Spleen (tissue), 11 donors: Measurements from ENCODE around the gene FTO. TPM values are rescaled to one million over a fixed set of nuclear protein-coding genes. Genes with fewer than 3 reads are reported as not detected.

Source experiments
- DNase-seq: peaks from one replicate; pipeline ENCODE4 v3.0.0-alpha.2; 2020
- H3K27ac ChIP-seq, 8 donors: fragments of 200-600 bp; sonication (generic) in 7 of 8; 1 replicate in 4 of 8; 2 replicates in 4 of 8; pipeline versions ENCODE4 v1.5.0 to v1.8.0; 2016 to 2021; ENCODE audit warnings: inconsistent platforms in 4 of 8, mild to moderate bottlenecking in 4 of 8, moderate library complexity in 1 of 8
- H3K27me3 ChIP-seq, 7 donors: fragments of 200-600 bp; sonication (generic) in 6 of 7; replicated peaks in 1 of 7; 1 replicate in 4 of 7; 2 replicates in 3 of 7; pipeline versions ENCODE4 v1.5.0 to v1.8.0; 2016 to 2021; ENCODE audit warnings: inconsistent platforms in 3 of 7, mild to moderate bottlenecking in 1 of 7
- H3K36me3 ChIP-seq, 6 donors: fragments of 200-600 bp; sonication (generic) in 5 of 6; 1 replicate in 4 of 6; 2 replicates in 2 of 6; pipeline versions ENCODE4 v1.5.0 to v1.8.0; 2016 to 2021; ENCODE audit warnings: inconsistent platforms in 2 of 6
- H3K4me1 ChIP-seq, 6 donors: fragments of 200-600 bp; sonication (generic) in 5 of 6; 1 replicate in 3 of 6; 2 replicates in 3 of 6; pipeline versions ENCODE4 v1.5.0 to v1.8.0; 2016 to 2021; ENCODE audit warnings: inconsistent platforms in 3 of 6
- H3K4me3 ChIP-seq, 8 donors: fragments of 200-600 bp; sonication (generic) in 7 of 8; 1 replicate in 4 of 8; 2 replicates in 4 of 8; pipeline versions ENCODE4 v1.5.0 to v1.8.0; 2016 to 2021; ENCODE audit warnings: inconsistent platforms in 4 of 8, mild to moderate bottlenecking in 4 of 8, moderate library complexity in 2 of 8
- H3K9me3 ChIP-seq, 8 donors: fragments of 200-600 bp; sonication (generic) in 7 of 8; 1 replicate in 4 of 8; 2 replicates in 4 of 8; pipeline versions ENCODE4 v1.5.0 to v1.8.0; 2016 to 2021; ENCODE audit warnings: inconsistent platforms in 4 of 8
- CTCF ChIP-seq, 11 experiments: fragments of 200-600 bp in 7 of 11; fragments of 450-650 bp in 4 of 11; sonication (generic) in 4 of 11; IDR thresholded peaks in 8 of 11; conservative IDR thresholded peaks in 3 of 11; 1 replicate in 7 of 11; 2 replicates in 4 of 11; pipeline versions ENCODE4 v1.4.0 to v1.8.0; 2016 to 2021; ENCODE audit warnings: antibody characterized with exemption in 11 of 11, inconsistent platforms in 4 of 11, mild to moderate bottlenecking in 1 of 11
- POLR2A ChIP-seq, 3 donors: fragments of 450-650 bp; IDR thresholded peaks; one replicate each; pipeline ENCODE4 v1.5.1; 2017; ENCODE audit warnings: antibody characterized with exemption in 3 of 3, mild to moderate bottlenecking in 1 of 3
- POLR2AphosphoS5 ChIP-seq, 3 donors: sonication (generic); formaldehyde crosslinking; IDR thresholded peaks; one replicate each; pipeline ENCODE4 v1.5.1; 2017; ENCODE audit warnings: antibody characterized with exemption in 3 of 3
- WGBS, 5 donors: extraction: QIAGEN DNeasy Blood & Tissue Kit in 3 of 5; methylation state at CpG; one replicate each; pipeline versions ENCODE4 v1.1.5 to v1.1.7; 2013 to 2018; 5-methylcytosine and 5-hydroxymethylcytosine counted together
- intact Hi-C: fragments of 100-400 bp; cut with DNase I; formaldehyde crosslinking; loops from one replicate; pipeline ENCODE4 v1.15.0; 2023; ENCODE audit warnings: low total_unique reads
- polyA plus RNA-seq, 3 donors: library from polyadenylated mRNA; stranded (reverse); fragments of 200-250 nt; gene quantifications; one replicate each; pipeline ENCODE4 v1.2.1, GENCODE V29; 2013
- total RNA-seq, 7 donors: library from RNA; depleted of rRNA in 3 of 7; stranded (reverse); fragments of >200 nt in 3 of 7; fragmentation: NEBNext Ultra II Directional in 4 of 7; extraction: Animal tissue kit (Norgen Biotek cat#: 25700) in 4 of 7; gene quantifications; one replicate each; pipeline versions ENCODE4 v1.1.0 to v1.2.1, GENCODE V29; 2016 to 2021
- donor health status: healthy with polysubstance abuse.
- donor health status: DM: no; HTN: no; CAD: no; lungs with moderate emphysema.
- donor health status: DM: no; HTN: no; CAD: no.
- donor health status: Bipolar disorder and iron deficiency.
- donor health status: healthy.
- donor health status: DM: no; HTN: no; CAD: no.
- donor health status: DM: yes; HTN: yes; CAD: no.

The FTO gene
- total and polyA plus RNA-seq, 10 donors = 6.8 to 89.8 (median 68.4) TPM

DNA sequence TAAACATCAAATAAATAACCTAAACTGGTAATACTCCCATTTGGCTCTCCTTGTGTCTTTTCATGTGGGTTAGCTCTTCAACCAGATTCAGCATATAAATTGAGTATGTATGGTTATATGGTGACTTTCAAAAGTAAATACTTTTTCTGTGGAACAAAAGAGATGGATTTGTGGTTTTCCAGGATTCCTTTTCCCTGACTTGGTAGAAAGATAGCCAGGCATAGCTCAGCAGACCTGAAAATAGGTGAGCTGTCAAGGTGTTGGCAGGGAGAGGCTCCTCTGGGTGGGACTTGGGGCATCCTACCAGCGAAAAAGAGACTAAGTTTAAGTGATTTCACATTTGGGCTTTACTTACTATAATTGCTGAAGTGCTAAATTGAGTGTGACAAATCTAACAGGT lies 80.3 kb downstream of the FTO start:
- H3K4me1 ChIP-seq = peaks cover 0 to 6% (median 0%) of the 10 kb centered on the region in 6 donors
- WGBS, 5 donors = 87 to 100% (median 93%) methylated on average over 1 of the region's 1 CpG
- intact Hi-C loops = no loop called here
- no peaks in the 10 kb centered on the region for H3K27me3 ChIP-seq
- H3K4me3 ChIP-seq = no peak overlapping the region
- H3K27ac ChIP-seq = no peak overlapping the region
- TF ChIP-seq CTCF (IDR thresholded peaks at IDR 0.05 in 8 of 11, conservative IDR thresholded peaks at IDR 0.05 in 3 of 11) = no peak
- no peak for TF ChIP-seq POLR2AphosphoS5 (IDR thresholded peaks at IDR 0.05)
- TF ChIP-seq POLR2A (IDR thresholded peaks at IDR 0.05) = no peak
- no peaks in the 10 kb centered on the region for H3K9me3 ChIP-seq
- H3K36me3 ChIP-seq = no peaks in the 10 kb centered on the region
- no peak for DNase-seq

DNA sequence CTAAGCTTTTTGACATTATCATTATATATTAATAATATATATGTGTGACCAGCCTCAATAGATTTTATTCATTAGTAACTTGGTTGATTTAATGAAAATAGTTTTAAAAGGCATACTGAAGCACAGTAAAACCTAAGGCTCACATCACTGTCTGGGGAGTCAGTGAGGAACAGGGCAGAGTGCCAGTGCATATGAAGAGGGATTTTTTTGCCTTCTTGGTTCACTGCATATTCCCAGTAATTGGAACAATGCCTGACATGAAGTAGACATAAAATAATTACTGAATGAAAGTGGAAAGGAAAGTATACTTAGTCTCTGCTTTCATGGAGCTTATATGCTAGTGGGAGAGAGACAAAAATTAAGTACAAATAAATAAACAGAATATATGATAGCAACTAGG lies 81.1 kb downstream of the FTO start:
- TF ChIP-seq CTCF (IDR thresholded peaks at IDR 0.05 in 8 of 11, conservative IDR thresholded peaks at IDR 0.05 in 3 of 11) (no peak), POLR2A (IDR thresholded peaks at IDR 0.05) (no peak), POLR2AphosphoS5 (IDR thresholded peaks at IDR 0.05) (no peak)
- intact Hi-C loops = no loop called here
- no peak overlapping the region for H3K27ac ChIP-seq
- H3K9me3 ChIP-seq = no peaks in the 10 kb centered on the region
- no peaks in the 10 kb centered on the region for H3K36me3 ChIP-seq
- H3K27me3 ChIP-seq = no peaks in the 10 kb centered on the region
- peaks cover 0 to 3% (median 0%) of the 10 kb centered on the region in 6 donors for H3K4me1 ChIP-seq
- no peak overlapping the region for H3K4me3 ChIP-seq
- no peak for DNase-seq

GRCh38 chr16:53785916-53786315 lies 82.0 kb downstream of the FTO start:
- no peak for DNase-seq
- Histone ChIP-seq H3K9me3 (no peaks in the 10 kb centered on the region), H3K4me1 (peaks cover 0 to 3% (median 0%) of the 10 kb centered on the region in 6 donors), H3K36me3 (no peaks in the 10 kb centered on the region), H3K4me3 (no peak overlapping the region), H3K27ac (no peak overlapping the region), H3K27me3 (no peaks in the 10 kb centered on the region)
- intact Hi-C loops = no loop called here
- 75 to 92% (median 81%) methylated on average over 3 of the region's 3 CpGs for WGBS, 5 donors
- TF ChIP-seq POLR2A (IDR thresholded peaks at IDR 0.05) (no peak), POLR2AphosphoS5 (IDR thresholded peaks at IDR 0.05) (no peak), CTCF (IDR thresholded peaks at IDR 0.05 in 8 of 11, conservative IDR thresholded peaks at IDR 0.05 in 3 of 11) (no peak)

DNA sequence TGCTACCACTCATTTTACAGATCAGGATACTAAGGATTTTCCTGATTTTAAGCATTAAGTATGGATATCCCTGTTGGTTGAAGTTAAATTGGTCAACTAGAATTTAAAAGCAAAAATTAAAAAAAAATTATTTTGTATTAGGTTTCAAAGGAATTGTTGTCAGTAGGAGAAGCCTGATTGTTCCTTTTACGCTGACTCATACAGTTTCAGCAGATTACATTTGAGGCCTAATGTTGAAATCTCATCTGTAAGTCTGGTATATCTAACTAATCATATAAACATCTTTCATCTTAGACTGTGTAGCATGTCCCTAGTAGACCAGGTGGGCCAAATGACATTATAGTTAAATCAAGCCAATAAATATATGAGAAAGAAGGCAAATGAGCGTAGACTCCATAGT lies 83.5 kb downstream of the FTO start:
- no peaks in the 10 kb centered on the region for H3K27me3 ChIP-seq
- no peak overlapping the region for H3K27ac ChIP-seq
- H3K9me3 ChIP-seq = no peaks in the 10 kb centered on the region
- DNase-seq = no peak
- no peak overlapping the region for H3K4me3 ChIP-seq
- H3K4me1 ChIP-seq = peaks cover 0 to 2% (median 0%) of the 10 kb centered on the region in 6 donors
- TF ChIP-seq POLR2AphosphoS5 (IDR thresholded peaks at IDR 0.05) = no peak
- TF ChIP-seq POLR2A (IDR thresholded peaks at IDR 0.05) = no peak
- no peak for TF ChIP-seq CTCF (IDR thresholded peaks at IDR 0.05 in 8 of 11, conservative IDR thresholded peaks at IDR 0.05 in 3 of 11)
- 95 to 100% (median 97%) methylated on average over 2 of the region's 2 CpGs for WGBS, 5 donors
- intact Hi-C loops = no loop called here
- H3K36me3 ChIP-seq = no peaks in the 10 kb centered on the region
